H1 (cell line): ENCODE data around the gene RNF212. TPM values are rescaled to one million over a fixed set of nuclear protein-coding genes. Genes with fewer than 3 reads are reported as not detected.

ENCODE experiments used
- EGR1 ChIP-seq: IDR thresholded peaks from 2 replicates; pipeline ENCODE4 v1.6.1; 2011; ENCODE audit warnings: low read depth, low read length, borderline replicate concordance
- GTF2F1 ChIP-seq: IDR thresholded peaks from 2 replicates; pipeline ENCODE4 v1.6.1; 2012; ENCODE audit warnings: low read depth, low read length, improper control_type of control experiment, borderline replicate concordance
- SP1 ChIP-seq: IDR thresholded peaks from 2 replicates; pipeline ENCODE4 v1.6.1; 2011; ENCODE audit warnings: low read depth, low read length
- polyA plus RNA-seq, 7 experiments: library from polyadenylated mRNA; depleted of rRNA in 3 of 7; stranded (reverse) in 5 of 7; unstranded in 2 of 7; fragments of >200 nt in 5 of 7; fragments of 200-250 nt in 2 of 7; gene quantifications; 1 replicate in 5 of 7; 2 replicates in 1 of 7; 4 replicates in 1 of 7; pipeline versions ENCODE4 v1.2.1 to v1.2.3, GENCODE V29; 2011 to 2013; ENCODE audit warnings: missing spikeins in 2 of 7, mixed read lengths in 2 of 7
- total RNA-seq: library from RNA; stranded (reverse); fragmentation: NEBNext Ultra II Directional; extraction: Animal tissue kit (Norgen Biotek cat#: 25700); gene quantifications from 2 replicates; pipeline ENCODE4 v1.2.1, GENCODE V29; 2021

RNF212 gene
- total and polyA plus RNA-seq, 2 of the 8 experiments (the other 6 are each of a cell fraction or from before 2014, with no cell fraction given) = 3.4 to 5.4 TPM

GRCh38 chr4:1133033-1133432, 19.7 kb upstream of the RNF212 start (continued):
- TF ChIP-seq EGR1 = no peak
- no peak for TF ChIP-seq GTF2F1
- TF ChIP-seq SP1 = no peak
- TF ChIP-seq, all 59 proteins: peak for 0
